ENCODE results near the gene SPG7. TPM values are rescaled to one million over a fixed set of nuclear protein-coding genes. Genes with fewer than 3 reads are reported as not detected.
A peak's percentile ranks its signal among the peaks of the same experiment; 100 is the strongest.

SPG7 gene
- total RNA-seq, 1 experiment from 2014 or later: 43.1 TPM

- DNase-seq (ENCODE audit: low read depth): no peak
These were observed 22.4 kb upstream of the SPG7 start for GRCh38 chr16:89485701-89486246.

GRCh38 chr16:89489040-89489897 lies 18.9 kb upstream of the SPG7 start:
- peak; percentile 88 for DNase-seq (ENCODE audit: low read depth)

- DNase-seq (ENCODE audit: low read depth): no peak
These were observed 18.2 kb upstream of the SPG7 start for GRCh38 chr16:89489898-89490438.

- peak; percentile 99 for DNase-seq (ENCODE audit: low read depth)
These were observed 17.6 kb upstream of the SPG7 start, which contains the start of gene ANKRD11 for GRCh38 chr16:89490439-89491237. Gene ANKRD11, minus strand, starts transcription at chr16:89490561. Its CDS starts 173,542 bp downstream, at chr16:89317019.

GRCh38 chr16:89491238-89491869 lies 16.8 kb upstream of the SPG7 start:
- DNase-seq (ENCODE audit: low read depth): peak; percentile 5

GRCh38 chr16:89491974-89492687 lies 16.1 kb upstream of the SPG7 start:
- DNase-seq (ENCODE audit: low read depth): no peak

GRCh38 chr16:89493776-89494175 lies 14.4 kb upstream of the SPG7 start:
- no peak for DNase-seq (ENCODE audit: low read depth)

- DNase-seq (ENCODE audit: low read depth): no peak
These were observed 13.1 kb upstream of the SPG7 start for GRCh38 chr16:89495121-89495520.

- DNase-seq (ENCODE audit: low read depth): peak; percentile 19
These were observed 9.4 kb upstream of the SPG7 start for GRCh38 chr16:89498839-89499238.

- DNase-seq (ENCODE audit: low read depth): no peak
These were observed 8.4 kb upstream of the SPG7 start for GRCh38 chr16:89499767-89500166.

- DNase-seq (ENCODE audit: low read depth): peak; percentile 21
These were observed 5.9 kb upstream of the SPG7 start for GRCh38 chr16:89502081-89502843.

- no peak for DNase-seq (ENCODE audit: low read depth)
These were observed 4.1 kb upstream of the SPG7 start for GRCh38 chr16:89504091-89504490.

- peak; percentile 88 for DNase-seq (ENCODE audit: low read depth)
These were observed 2.7 kb upstream of the SPG7 start for GRCh38 chr16:89505204-89506112.

- no peak for DNase-seq (ENCODE audit: low read depth)
These were observed 2.1 kb upstream of the SPG7 start for GRCh38 chr16:89506113-89506504.

GRCh38 chr16:89506791-89507191 lies 1.4 kb upstream of the SPG7 start:
- no peak for DNase-seq (ENCODE audit: low read depth)

GRCh38 chr16:89507214-89507833 lies 879 bp upstream of the SPG7 start:
- DNase-seq (ENCODE audit: low read depth): no peak

- no peak for DNase-seq (ENCODE audit: low read depth)
These were observed 2.3 kb downstream of the SPG7 start for GRCh38 chr16:89510526-89510925.

GRCh38 chr16:89511374-89511773 lies 3.2 kb downstream of the SPG7 start:
- no peak for DNase-seq (ENCODE audit: low read depth)

GRCh38 chr16:89512453-89512852 lies 4.2 kb downstream of the SPG7 start:
- no peak for DNase-seq (ENCODE audit: low read depth)

All from Daoy (cell line).